HG03565 (cell line): ENCODE measurements around the gene EFHD2.
"Not testable (repeated sequence)": the region's sequence is repeated elsewhere in the genome, so short reads cannot be mapped to it uniquely, and the experiment has no call there.

ENCODE experiments used
- ATAC-seq: cut with Tn5 transposase; IDR thresholded peaks from one replicate; pipeline ENCODE4 v1.9.1; 2021; ENCODE audit warnings: mild to moderate bottlenecking, moderate library complexity; ENCODE audit not compliant: unreplicated experiment

The EFHD2 gene

GRCh38 chr1:15451014-15451722 lies 41.5 kb downstream of the EFHD2 start:
- no peak for ATAC-seq

GRCh38 chr1:15452216-15452615 lies 42.5 kb downstream of the EFHD2 start:
- ATAC-seq = no peak

- no peak for ATAC-seq
These were observed 43.3 kb downstream of the EFHD2 start for GRCh38 chr1:15452866-15453571.

- ATAC-seq = no peak
These were observed 44.0 kb downstream of the EFHD2 start for GRCh38 chr1:15453734-15454133.

- no peak for ATAC-seq
These were observed 44.6 kb downstream of the EFHD2 start for GRCh38 chr1:15454256-15454655.

- no peak for ATAC-seq
These were observed 45.8 kb downstream of the EFHD2 start for GRCh38 chr1:15455522-15455921.

GRCh38 chr1:15456313-15456954 lies 46.7 kb downstream of the EFHD2 start, which contains the start of gene CELA2A:
Gene CELA2A, plus strand, starts transcription at chr1:15456732. Its CDS starts 22 bp downstream, at chr1:15456754.
- no peak for ATAC-seq

GRCh38 chr1:15457585-15457984 lies 47.9 kb downstream of the EFHD2 start:
- no peak for ATAC-seq

- not testable (repeated sequence) for ATAC-seq
These were observed 48.7 kb downstream of the EFHD2 start for GRCh38 chr1:15458388-15458787.

- no peak for ATAC-seq
These were observed 50.4 kb downstream of the EFHD2 start for GRCh38 chr1:15459771-15460707.

GRCh38 chr1:15460708-15461095 lies 51.0 kb downstream of the EFHD2 start:
- ATAC-seq = no peak

GRCh38 chr1:15463064-15463800 lies 53.5 kb downstream of the EFHD2 start:
- not testable (repeated sequence) for ATAC-seq

GRCh38 chr1:15463926-15464322 lies 54.2 kb downstream of the EFHD2 start:
- ATAC-seq = not testable (repeated sequence)

- ATAC-seq = no peak
These were observed 56.0 kb downstream of the EFHD2 start for GRCh38 chr1:15465674-15466073.

GRCh38 chr1:15466955-15467625 lies 57.4 kb downstream of the EFHD2 start:
- ATAC-seq = not testable (repeated sequence)

- ATAC-seq = no peak
These were observed 58.5 kb downstream of the EFHD2 start for GRCh38 chr1:15468145-15468544.

GRCh38 chr1:15469361-15469760 lies 59.7 kb downstream of the EFHD2 start:
- ATAC-seq = no peak

- not testable (repeated sequence) for ATAC-seq
These were observed 60.2 kb downstream of the EFHD2 start for GRCh38 chr1:15469821-15470448.

GRCh38 chr1:15471067-15471466 lies 61.4 kb downstream of the EFHD2 start:
- ATAC-seq = not testable (repeated sequence)
